HUES48 (cell line): Measurements from ENCODE around the gene TMEM63A.
"Not testable (repeated sequence)": the region's sequence is repeated elsewhere in the genome, so short reads cannot be mapped to it uniquely, and the experiment has no call there.

Experiments
- H3K27ac ChIP-seq: one replicate; pipeline ENCODE4 v1.7.0; 2013; ENCODE audit warnings: low read depth, low read length, inconsistent platforms
- H3K27me3 ChIP-seq: 2 replicates; pipeline ENCODE4 v1.6.1; 2013; ENCODE audit warnings: mild to moderate bottlenecking, low read length; ENCODE audit not compliant: control insufficient read depth, insufficient read depth
- H3K36me3 ChIP-seq: 2 replicates; pipeline ENCODE4 v1.6.1; 2013; ENCODE audit warnings: low read length; ENCODE audit not compliant: control insufficient read depth, insufficient read depth
- H3K4me1 ChIP-seq: 2 replicates; pipeline ENCODE4 v1.6.1; 2013; ENCODE audit warnings: mild to moderate bottlenecking, low read length; ENCODE audit not compliant: control insufficient read depth, insufficient read depth
- H3K4me3 ChIP-seq: 2 replicates; pipeline ENCODE4 v1.5.1; 2013; ENCODE audit warnings: mild to moderate bottlenecking, low read depth, low read length
- H3K9ac ChIP-seq: 2 replicates; pipeline ENCODE4 v1.6.1; 2013; ENCODE audit warnings: mild to moderate bottlenecking, low read depth, low read length, moderate library complexity
- H3K9me3 ChIP-seq: 2 replicates; pipeline ENCODE4 v1.6.1; 2013; ENCODE audit warnings: low read length; ENCODE audit not compliant: control insufficient read depth, insufficient read depth

TMEM63A gene

GRCh38 chr1:225815526-225816178 is 66.5 kb downstream of the TMEM63A start:
- peaks cover 45% of the 10 kb centered on the region for H3K4me1 ChIP-seq
- no peak overlapping the region for H3K4me3 ChIP-seq
- no peaks in the 10 kb centered on the region; the same call in 1 of the 2 replicates for H3K36me3 ChIP-seq
- H3K9me3 ChIP-seq = no peaks in the 10 kb centered on the region
- H3K27me3 ChIP-seq = no peaks in the 10 kb centered on the region
- no peak overlapping the region for H3K27ac ChIP-seq
- no peak overlapping the region for H3K9ac ChIP-seq

- H3K9ac ChIP-seq, H3K27me3 ChIP-seq, H3K27ac ChIP-seq, H3K4me3 ChIP-seq, H3K36me3 ChIP-seq, H3K9me3 ChIP-seq: not testable (repeated sequence)
- H3K4me1 ChIP-seq = peaks cover 45% of the 10 kb centered on the region
Observed at GRCh38 chr1:225815090-225815489, 67.1 kb downstream of the TMEM63A start.

GRCh38 chr1:225814381-225814780 is 67.8 kb downstream of the TMEM63A start:
- no peaks in the 10 kb centered on the region; the same call in 1 of the 2 replicates for H3K36me3 ChIP-seq
- H3K9ac ChIP-seq = no peak overlapping the region
- H3K27ac ChIP-seq = no peak overlapping the region
- H3K4me3 ChIP-seq = no peak overlapping the region
- no peaks in the 10 kb centered on the region for H3K9me3 ChIP-seq
- peaks cover 45% of the 10 kb centered on the region for H3K4me1 ChIP-seq
- no peaks in the 10 kb centered on the region for H3K27me3 ChIP-seq

- H3K9ac ChIP-seq = no peak overlapping the region
- no peaks in the 10 kb centered on the region for H3K27me3 ChIP-seq
- H3K36me3 ChIP-seq = no peaks in the 10 kb centered on the region; the same call in 1 of the 2 replicates
- H3K27ac ChIP-seq = no peak overlapping the region
- H3K9me3 ChIP-seq = no peaks in the 10 kb centered on the region
- no peak overlapping the region for H3K4me3 ChIP-seq
- peaks cover 43% of the 10 kb centered on the region for H3K4me1 ChIP-seq
Observed at GRCh38 chr1:225813214-225813964, 68.8 kb downstream of the TMEM63A start.

GRCh38 chr1:225812488-225813213 is 69.5 kb downstream of the TMEM63A start:
- Histone ChIP-seq H3K9me3 (no peaks in the 10 kb centered on the region), H3K4me1 (peaks cover 36% of the 10 kb centered on the region), H3K9ac (no peak overlapping the region), H3K27ac (no peak overlapping the region), H3K4me3 (no peak overlapping the region), H3K36me3 (no peaks in the 10 kb centered on the region; the same call in 1 of the 2 replicates), H3K27me3 (no peaks in the 10 kb centered on the region)

GRCh38 chr1:225811622-225812487 is 70.3 kb downstream of the TMEM63A start:
- H3K9ac ChIP-seq = no peak overlapping the region
- peak overlapping the region; percentile 90 for H3K4me3 ChIP-seq
- H3K4me1 ChIP-seq = peaks cover 28% of the 10 kb centered on the region
- no peaks in the 10 kb centered on the region; the same call in 1 of the 2 replicates for H3K36me3 ChIP-seq
- no peaks in the 10 kb centered on the region for H3K27me3 ChIP-seq
- no peaks in the 10 kb centered on the region for H3K9me3 ChIP-seq
- H3K27ac ChIP-seq = peak overlapping the region; percentile 80

- H3K9ac ChIP-seq = peak overlapping the region; percentile 73
- not testable (repeated sequence) for H3K36me3 ChIP-seq, H3K27me3 ChIP-seq, H3K9me3 ChIP-seq
- peak overlapping the region; percentile 90 for H3K4me3 ChIP-seq
- H3K27ac ChIP-seq = peak overlapping the region; percentile 80
- peaks cover 22% of the 10 kb centered on the region for H3K4me1 ChIP-seq
Observed at GRCh38 chr1:225810579-225811538, 71.3 kb downstream of the TMEM63A start.

GRCh38 chr1:225809842-225810578 is 72.2 kb downstream of the TMEM63A start, which contains the start of gene EPHX1:
Gene EPHX1 (plus strand): TSS chr1:225810124. CDS start chr1:225828730, 18,606 bp downstream.
- H3K36me3 ChIP-seq = no peaks in the 10 kb centered on the region; the same call in 1 of the 2 replicates
- peak within 1 kb of the TSS; percentile 90 for H3K4me3 ChIP-seq
- H3K9me3 ChIP-seq = no peaks in the 10 kb centered on the region
- H3K27me3 ChIP-seq = no peaks in the 10 kb centered on the region
- peak within 1 kb of the TSS; percentile 73 for H3K9ac ChIP-seq
- H3K27ac ChIP-seq = peak within 1 kb of the TSS; percentile 80
- peaks cover 19% of the 10 kb centered on the region for H3K4me1 ChIP-seq

GRCh38 chr1:225808136-225808535 is 74.0 kb downstream of the TMEM63A start:
- Histone ChIP-seq H3K27ac (no peak overlapping the region), H3K9me3 (no peaks in the 10 kb centered on the region), H3K4me1 (peaks cover 12% of the 10 kb centered on the region), H3K4me3 (no peak overlapping the region), H3K27me3 (no peaks in the 10 kb centered on the region), H3K36me3 (no peaks in the 10 kb centered on the region; the same call in 1 of the 2 replicates), H3K9ac (no peak overlapping the region)
